ENCODE data around the gene KCNJ2. TPM values are rescaled to one million over a fixed set of nuclear protein-coding genes. Genes with fewer than 3 reads are reported as not detected.

Gene KCNJ2
- total RNA-seq, result 0.27 TPM

- peak in 2 of 3 donors; percentile 86 to 92 for DNase-seq (ENCODE audit: low read depth in 2 of 3, low spot score in 2 of 3)
These were observed at the start of gene KCNJ2 for GRCh38 chr17:70168977-70169708. Gene KCNJ2 (plus strand): TSS chr17:70169532. CDS start chr17:70175040, 5,508 bp downstream.

- DNase-seq (ENCODE audit: low read depth in 2 of 3, low spot score in 2 of 3), result no peak
These were observed 49.8 kb upstream of the KCNJ2 start for GRCh38 chr17:70119545-70119944.

DNA sequence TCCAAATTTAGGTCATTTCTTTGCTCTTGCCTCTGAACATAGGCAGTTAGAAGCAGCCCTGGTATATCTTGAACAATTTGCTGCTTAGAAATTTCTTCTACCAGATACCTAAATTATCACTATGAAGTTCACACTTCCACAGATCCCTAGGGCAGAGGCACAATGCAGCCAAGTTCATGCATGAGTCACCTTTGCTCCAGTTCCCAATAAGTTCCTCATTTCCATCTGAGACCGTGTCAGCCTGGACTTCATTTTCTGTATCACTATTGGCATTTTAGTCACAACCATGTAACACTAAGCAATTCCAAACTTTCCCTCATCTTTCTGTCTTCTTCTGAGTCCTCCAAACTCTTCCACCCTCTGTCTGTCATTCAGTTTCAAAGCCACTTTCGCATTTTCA, 49.3 kb upstream of the KCNJ2 start:
- no peak for DNase-seq (ENCODE audit: low read depth in 2 of 3, low spot score in 2 of 3)

DNA sequence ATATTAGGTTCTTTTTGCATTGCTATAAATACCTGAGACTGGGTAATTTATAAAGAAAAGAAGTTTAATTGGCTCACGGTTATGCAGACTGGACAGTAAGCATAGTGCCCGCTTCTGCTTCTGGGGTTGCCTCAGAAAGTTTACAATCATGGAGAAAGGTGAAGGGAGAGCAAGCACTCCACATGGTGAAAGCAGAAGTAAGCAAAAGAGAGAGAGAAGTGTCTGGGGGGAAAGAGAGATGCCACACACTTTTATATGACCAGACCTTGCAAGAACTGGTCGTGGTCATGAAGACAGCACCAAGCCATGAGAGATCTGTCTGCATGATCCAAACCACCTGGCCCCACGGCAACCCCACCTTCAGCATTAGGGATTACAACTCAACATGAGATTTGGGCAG, 48.9 kb upstream of the KCNJ2 start:
- peak in 1 of 3 donors; percentile 49 for DNase-seq (ENCODE audit: low read depth in 2 of 3, low spot score in 2 of 3)

- no peak for DNase-seq (ENCODE audit: low read depth in 2 of 3, low spot score in 2 of 3)
These were observed 48.2 kb upstream of the KCNJ2 start for GRCh38 chr17:70121126-70121525.

DNA sequence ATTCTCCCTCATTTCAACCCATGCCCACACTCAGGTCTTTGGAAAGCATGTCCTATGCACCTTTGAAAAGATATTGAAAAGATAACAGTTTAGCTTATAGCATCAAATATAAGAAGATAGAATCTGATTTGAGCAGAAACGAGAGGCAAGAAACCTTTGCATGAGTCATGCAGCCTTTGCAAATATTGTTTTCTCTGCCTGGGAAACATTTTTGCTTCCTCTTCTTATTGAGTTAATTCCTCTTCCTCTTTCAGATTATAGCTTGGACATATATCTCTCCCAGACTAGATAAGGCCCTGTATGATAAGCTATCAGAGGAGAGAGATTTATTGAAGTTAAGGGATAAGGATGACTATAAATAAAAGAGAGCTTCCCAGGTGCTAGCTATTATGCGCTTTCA, 46.1 kb upstream of the KCNJ2 start:
- peak in 1 of 3 donors; percentile 52 for DNase-seq (ENCODE audit: low read depth in 2 of 3, low spot score in 2 of 3)

- no peak for DNase-seq (ENCODE audit: low read depth in 2 of 3, low spot score in 2 of 3)
These were observed 44.6 kb upstream of the KCNJ2 start for GRCh38 chr17:70124723-70125122.

- no peak for DNase-seq (ENCODE audit: low read depth in 2 of 3, low spot score in 2 of 3)
These were observed 42.0 kb upstream of the KCNJ2 start for GRCh38 chr17:70127221-70127873.

- no peak for DNase-seq (ENCODE audit: low read depth in 2 of 3, low spot score in 2 of 3)
These were observed 40.5 kb upstream of the KCNJ2 start for GRCh38 chr17:70128727-70129238.

- DNase-seq (ENCODE audit: low read depth in 2 of 3, low spot score in 2 of 3), result no peak
These were observed 39.0 kb upstream of the KCNJ2 start for GRCh38 chr17:70130289-70130688.

DNA sequence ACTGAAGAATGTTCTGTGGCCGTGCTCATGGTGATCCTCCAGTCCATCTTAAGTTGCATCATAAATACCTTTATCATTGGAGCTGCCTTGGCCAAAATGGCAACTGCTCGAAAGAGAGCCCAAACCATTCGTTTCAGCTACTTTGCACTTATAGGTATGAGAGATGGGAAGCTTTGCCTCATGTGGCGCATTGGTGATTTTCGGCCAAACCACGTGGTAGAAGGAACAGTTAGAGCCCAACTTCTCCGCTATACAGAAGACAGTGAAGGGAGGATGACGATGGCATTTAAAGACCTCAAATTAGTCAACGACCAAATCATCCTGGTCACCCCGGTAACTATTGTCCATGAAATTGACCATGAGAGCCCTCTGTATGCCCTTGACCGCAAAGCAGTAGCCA, 36.8 kb upstream of the KCNJ2 start:
- DNase-seq (ENCODE audit: low read depth in 2 of 3, low spot score in 2 of 3), result no peak

- no peak for DNase-seq (ENCODE audit: low read depth in 2 of 3, low spot score in 2 of 3)
These were observed 35.3 kb upstream of the KCNJ2 start for GRCh38 chr17:70134042-70134441.

DNA sequence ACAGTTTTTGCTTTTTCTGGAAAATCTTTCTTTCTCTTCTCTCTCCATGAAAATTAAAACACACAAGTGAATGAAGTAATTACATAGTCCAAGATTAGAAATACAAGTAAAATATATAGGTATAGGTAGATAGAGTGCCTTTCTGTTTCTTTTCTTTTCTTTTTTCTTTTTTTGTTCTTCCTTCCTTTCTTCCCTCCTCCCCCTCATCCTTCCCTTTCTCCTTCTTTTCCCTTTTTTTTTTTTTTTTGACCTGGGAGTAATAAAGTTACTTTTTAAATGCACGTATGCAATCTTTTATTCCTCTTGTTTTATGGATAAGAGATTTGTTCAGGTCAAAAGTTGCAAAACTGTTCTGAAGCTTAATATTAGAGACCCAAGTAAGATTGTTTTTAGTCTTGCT, 34.6 kb upstream of the KCNJ2 start:
- no peak for DNase-seq (ENCODE audit: low read depth in 2 of 3, low spot score in 2 of 3)

GRCh38 chr17:70136131-70136530, 33.2 kb upstream of the KCNJ2 start:
- no peak for DNase-seq (ENCODE audit: low read depth in 2 of 3, low spot score in 2 of 3)

GRCh38 chr17:70137451-70138230, 31.7 kb upstream of the KCNJ2 start:
- peak in 2 of 3 donors; percentile 26 to 72 for DNase-seq (ENCODE audit: low read depth in 2 of 3, low spot score in 2 of 3)

- DNase-seq (ENCODE audit: low read depth in 2 of 3, low spot score in 2 of 3), result no peak
These were observed 31.0 kb upstream of the KCNJ2 start for GRCh38 chr17:70138291-70138865.

DNA sequence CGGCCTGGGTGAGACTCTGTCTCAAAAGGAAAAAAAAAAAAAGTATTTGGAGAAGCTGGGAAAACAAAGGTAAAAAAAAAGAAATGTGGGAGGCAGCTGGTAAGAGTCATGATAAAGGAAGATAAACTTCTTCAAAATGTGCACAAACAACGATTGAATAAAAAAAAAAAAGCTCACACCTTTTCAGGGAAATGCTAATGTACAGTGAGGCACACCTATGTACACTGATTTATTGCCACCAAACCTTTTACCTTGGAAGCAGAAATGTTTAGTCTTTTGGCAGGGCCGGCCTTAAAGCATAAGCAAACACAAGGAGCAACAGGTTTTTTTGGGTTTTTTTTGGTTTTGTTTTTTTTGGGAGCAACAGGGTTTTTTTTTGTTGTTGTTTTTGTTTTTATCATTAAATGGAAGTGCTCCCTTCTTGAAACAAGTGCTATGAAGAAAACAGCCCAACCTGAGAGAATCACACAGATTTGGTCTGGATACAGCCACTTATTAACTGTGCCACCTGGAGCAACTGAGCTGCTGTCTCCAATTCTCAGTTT, 29.8 kb upstream of the KCNJ2 start:
- no peak for DNase-seq (ENCODE audit: low read depth in 2 of 3, low spot score in 2 of 3)

GRCh38 chr17:70144260-70144846, 25.0 kb upstream of the KCNJ2 start:
- peak in 1 of 3 donors; percentile 48 for DNase-seq (ENCODE audit: low read depth in 2 of 3, low spot score in 2 of 3)

GRCh38 chr17:70153210-70153609, 16.1 kb upstream of the KCNJ2 start:
- DNase-seq (ENCODE audit: low read depth in 2 of 3, low spot score in 2 of 3), result no peak

- DNase-seq (ENCODE audit: low read depth in 2 of 3, low spot score in 2 of 3), result no peak
These were observed 12.2 kb upstream of the KCNJ2 start for GRCh38 chr17:70157151-70157550.

Data from hematopoietic multipotent progenitor cell (in vitro differentiated cells).